ENCODE measurements around the gene VWA5B1. TPM values are rescaled to one million over a fixed set of nuclear protein-coding genes. Genes with fewer than 3 reads are reported as not detected.

The VWA5B1 gene
- total and polyA plus RNA-seq, 10 of the 15 experiments (the other 5 are each of a cell fraction or from before 2014, with no cell fraction given), result under 0.01 to 0.05 (median 0.01) TPM; not detected in 7

DNA sequence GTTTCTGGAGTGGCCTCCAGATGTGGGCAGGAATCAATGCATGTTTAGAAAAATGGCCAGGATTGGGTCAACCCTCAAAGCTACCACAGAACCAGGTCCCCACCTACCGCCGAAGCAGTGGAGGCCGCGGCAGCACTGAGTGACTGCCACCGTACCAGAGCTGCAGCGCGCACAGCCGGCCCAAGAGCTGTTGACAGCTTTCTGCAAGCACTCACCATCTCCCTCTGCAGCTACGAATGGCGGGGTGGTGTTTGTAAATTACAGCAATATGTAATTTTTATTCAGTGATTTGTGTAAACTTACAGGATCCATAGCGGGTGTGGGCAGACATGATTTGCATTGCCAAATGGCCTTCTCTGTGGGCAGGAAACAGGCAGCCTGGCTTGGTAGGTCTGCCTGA, 98.9 kb downstream of the VWA5B1 start:
- SMC1A ChIA-PET (ENCODE audit: uncharacterized antibody, unreplicated experiment), result no interaction called here
- Histone ChIP-seq H4K20me1 (ENCODE audit: control insufficient read depth, insufficient read depth) (no peaks in the 10 kb centered on the region), H3K4me1 (ENCODE audit: control insufficient read depth, insufficient read depth, low read length) (no peaks in the 10 kb centered on the region), H3K4me2 (ENCODE audit: control insufficient read depth, insufficient read depth) (no peak overlapping the region), H3K4me3 (no peak overlapping the region), H3K36me3 (ENCODE audit: control insufficient read depth in 2 of 2, insufficient read depth in 2 of 2, low read length in 1 of 2) (no peaks in the 10 kb centered on the region), H3K79me2 (ENCODE audit: control insufficient read depth, insufficient read depth, low read length) (no peaks in the 10 kb centered on the region), H3K27ac (ENCODE audit: control insufficient read depth, insufficient read depth) (no peak overlapping the region), H2AFZ (ENCODE audit: control insufficient read depth, low read depth, low read length) (no peak overlapping the region), H3K27me3 (replicated peaks in 1 of 2; ENCODE audit: control insufficient read depth in 2 of 2, insufficient read depth in 2 of 2, low read length in 1 of 2) (peaks cover 3% of the 10 kb centered on the region in 2 experiments; a peak in 3 of 4 replicates), H3K9me3 (replicated peaks; ENCODE audit: control insufficient read depth, insufficient read depth, low read length) (no peaks in the 10 kb centered on the region), H3K9ac (ENCODE audit: control insufficient read depth, insufficient read depth, low read length) (no peak overlapping the region)
- FAIRE-seq (no peak), DNase-seq (ENCODE audit: low read depth, low spot score) (no peak), ATAC-seq (no peak)
- in situ Hi-C loops (cut with MboI), result no loop called here
- no TSS peak for BruUV-seq (replicated peaks)
- CTCF ChIA-PET, result interaction anchor here (0.9 kb wide), 1 partner anchor 12 kb away, joined by 3 read pairs; no protein-coding TSS in a partner anchor
- intact Hi-C loops (cut with micrococcal nuclease; ENCODE audit: unreplicated experiment), result no loop called here
- POLR2A ChIA-PET, result no interaction called here
- WGBS (ENCODE audit: insufficient coverage, insufficient replicate concordance, low lambda C conversion rate, missing lambda C conversion rate), result 58% methylated on average over 11 of the region's 11 CpGs
- RAD21 ChIA-PET (ENCODE audit: unreplicated experiment), result no interaction called here
- TF ChIP-seq POLR2A (IDR thresholded peaks at IDR 0.05; ENCODE audit: low read depth, low read length), result no peak
- TF ChIP-seq, protein P1, sequence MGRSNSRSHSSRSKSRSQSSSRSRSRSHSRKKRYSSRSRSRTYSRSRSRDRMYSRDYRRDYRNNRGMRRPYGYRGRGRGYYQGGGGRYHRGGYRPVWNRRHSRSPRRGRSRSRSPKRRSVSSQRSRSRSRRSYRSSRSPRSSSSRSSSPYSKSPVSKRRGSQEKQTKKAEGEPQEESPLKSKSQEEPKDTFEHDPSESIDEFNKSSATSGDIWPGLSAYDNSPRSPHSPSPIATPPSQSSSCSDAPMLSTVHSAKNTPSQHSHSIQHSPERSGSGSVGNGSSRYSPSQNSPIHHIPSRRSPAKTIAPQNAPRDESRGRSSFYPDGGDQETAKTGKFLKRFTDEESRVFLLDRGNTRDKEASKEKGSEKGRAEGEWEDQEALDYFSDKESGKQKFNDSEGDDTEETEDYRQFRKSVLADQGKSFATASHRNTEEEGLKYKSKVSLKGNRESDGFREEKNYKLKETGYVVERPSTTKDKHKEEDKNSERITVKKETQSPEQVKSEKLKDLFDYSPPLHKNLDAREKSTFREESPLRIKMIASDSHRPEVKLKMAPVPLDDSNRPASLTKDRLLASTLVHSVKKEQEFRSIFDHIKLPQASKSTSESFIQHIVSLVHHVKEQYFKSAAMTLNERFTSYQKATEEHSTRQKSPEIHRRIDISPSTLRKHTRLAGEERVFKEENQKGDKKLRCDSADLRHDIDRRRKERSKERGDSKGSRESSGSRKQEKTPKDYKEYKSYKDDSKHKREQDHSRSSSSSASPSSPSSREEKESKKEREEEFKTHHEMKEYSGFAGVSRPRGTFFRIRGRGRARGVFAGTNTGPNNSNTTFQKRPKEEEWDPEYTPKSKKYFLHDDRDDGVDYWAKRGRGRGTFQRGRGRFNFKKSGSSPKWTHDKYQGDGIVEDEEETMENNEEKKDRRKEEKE (IDR thresholded peaks at IDR 0.05), result no peak
- no peak for TF ChIP-seq CREM (IDR thresholded peaks at IDR 0.05; ENCODE audit: low read depth)
- no peak for TF ChIP-seq SP1 (IDR thresholded peaks at IDR 0.05; ENCODE audit: low read depth, low read length)
- no peak for TF ChIP-seq TCF12 (IDR thresholded peaks at IDR 0.05; ENCODE audit: low read depth, low read length)
